GM10266 (cell line): Measurements from ENCODE around the gene GSTA2.
"Not testable (repeated sequence)": the region's sequence is repeated elsewhere in the genome, so short reads cannot be mapped to it uniquely, and the experiment has no call there.

Source experiments
- DNase-seq: peaks from one replicate; pipeline ENCODE4 v3.0.0; 2012; ENCODE audit errors: extremely low spot score
- CTCF ChIP-seq: IDR thresholded peaks from 2 replicates; pipeline ENCODE4 v1.5.1; 2012; ENCODE audit warnings: mild to moderate bottlenecking, low read depth; ENCODE audit not compliant: control insufficient read depth, insufficient read depth; ENCODE audit errors: missing control alignments

The GSTA2 gene

GRCh38 chr6:52759085-52759484 lies 4.2 kb downstream of the GSTA2 start:
- TF ChIP-seq CTCF, result no peak
- DNase-seq, result no peak

GRCh38 chr6:52757651-52758338 lies 5.5 kb downstream of the GSTA2 start:
- not testable (repeated sequence) for DNase-seq

GRCh38 chr6:52754443-52754842 lies 8.8 kb downstream of the GSTA2 start:
- no peak for DNase-seq
- no peak for TF ChIP-seq CTCF

- not testable (repeated sequence) for DNase-seq
These were observed 10.1 kb downstream of the GSTA2 start for GRCh38 chr6:52753137-52753536.

- no peak for DNase-seq
- no peak for TF ChIP-seq CTCF
These were observed 11.0 kb downstream of the GSTA2 start for GRCh38 chr6:52752310-52752709.

- DNase-seq, result no peak
- no peak for TF ChIP-seq CTCF
These were observed 13.6 kb downstream of the GSTA2 start for GRCh38 chr6:52749556-52750152.

GRCh38 chr6:52747301-52747700 lies 16.0 kb downstream of the GSTA2 start:
- not testable (repeated sequence) for DNase-seq

- no peak for DNase-seq
These were observed 17.1 kb downstream of the GSTA2 start for GRCh38 chr6:52746213-52746612.

More at GRCh38 chr6:52746213-52746612, 17.1 kb downstream of the GSTA2 start:
- no peak for TF ChIP-seq CTCF
